Stromal cell of bone marrow (primary cell): ENCODE results near the gene RPUSD4.

Source experiments
- DNase-seq: peaks from one replicate; pipeline ENCODE4 v3.0.0-alpha.2; 2012; ENCODE audit warnings: low read depth

Gene RPUSD4

GRCh38 chr11:126156814-126157213 is 54.6 kb downstream of the RPUSD4 start:
- DNase-seq, result no peak

DNA sequence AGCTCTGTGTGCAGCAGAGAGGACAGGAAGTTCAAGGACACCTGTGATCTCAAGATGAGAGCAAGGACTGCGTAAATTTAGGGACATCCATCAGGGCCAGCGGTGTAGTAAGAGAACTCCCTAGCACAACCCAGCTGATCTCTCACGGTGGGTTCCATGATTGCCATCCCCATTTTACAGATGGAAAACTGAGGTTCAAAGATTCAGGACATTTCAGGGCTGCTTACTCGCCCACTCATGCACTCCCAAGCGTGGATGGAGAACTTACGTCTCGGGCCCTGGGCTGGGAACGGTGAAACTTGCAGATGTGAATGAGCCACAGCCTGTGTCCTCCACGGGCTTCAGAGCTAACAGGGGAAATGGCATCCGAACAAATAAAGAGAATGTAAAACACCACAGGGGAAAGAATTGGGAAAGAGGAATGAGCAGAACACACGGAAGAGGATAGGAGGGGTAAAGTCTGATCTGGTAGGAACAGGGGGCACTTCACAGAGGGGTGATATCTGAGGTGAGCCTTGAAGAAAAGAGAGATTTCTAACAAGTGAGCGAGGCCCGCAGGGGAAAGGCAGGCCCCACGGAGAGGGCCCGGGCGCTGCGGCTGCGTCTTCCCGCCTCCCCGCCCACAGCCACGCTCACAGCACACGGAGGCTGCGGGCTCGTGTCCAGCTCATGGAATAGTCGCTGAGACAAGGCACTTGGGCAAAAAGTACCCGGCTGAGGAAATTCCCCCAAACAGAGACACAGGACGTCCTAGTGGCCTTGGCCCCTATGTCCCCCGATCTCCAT is 55.9 kb downstream of the RPUSD4 start:
- no peak for DNase-seq

DNA sequence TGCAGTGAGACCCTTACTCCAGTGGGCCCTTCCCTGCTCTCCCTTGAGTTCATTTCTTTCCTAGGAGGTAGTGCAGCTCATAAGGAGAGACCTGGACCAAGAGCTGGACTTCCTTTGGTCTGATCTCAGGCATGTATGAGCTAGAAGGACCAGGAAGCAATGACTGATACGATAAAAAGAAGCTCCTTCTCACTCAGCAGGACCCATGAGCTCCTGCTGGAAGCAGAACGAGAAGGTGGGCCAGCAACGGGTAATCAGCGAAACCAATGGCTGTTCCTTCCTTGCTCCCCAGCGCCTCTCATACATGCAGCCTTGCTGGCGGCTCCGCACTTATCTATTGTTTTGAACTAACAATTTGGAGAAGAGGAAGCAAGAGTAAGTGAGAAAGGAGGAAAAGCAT is 56.8 kb downstream of the RPUSD4 start:
- no peak for DNase-seq

DNA sequence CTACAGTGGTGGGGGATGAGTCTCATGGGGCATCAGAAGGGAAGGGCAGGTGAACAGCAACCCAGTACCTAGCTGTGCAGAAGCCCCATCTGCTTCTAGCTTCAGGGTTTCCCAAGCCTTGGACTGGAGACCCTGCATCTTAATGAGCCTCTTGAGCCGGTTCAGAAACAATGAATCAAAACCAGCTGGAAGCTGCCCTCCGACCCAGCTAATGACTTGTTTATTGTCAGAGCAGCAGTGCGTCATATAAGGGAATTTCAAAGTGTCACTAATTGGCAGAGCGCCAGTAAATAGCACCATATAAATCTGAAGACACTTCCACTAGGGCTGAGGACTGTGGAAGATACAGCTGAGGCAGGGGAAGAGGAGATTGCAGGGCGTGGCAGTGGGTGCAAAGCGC is 57.5 kb downstream of the RPUSD4 start:
- DNase-seq, result no peak

GRCh38 chr11:126153006-126153405 is 58.4 kb downstream of the RPUSD4 start:
- DNase-seq, result no peak

DNA sequence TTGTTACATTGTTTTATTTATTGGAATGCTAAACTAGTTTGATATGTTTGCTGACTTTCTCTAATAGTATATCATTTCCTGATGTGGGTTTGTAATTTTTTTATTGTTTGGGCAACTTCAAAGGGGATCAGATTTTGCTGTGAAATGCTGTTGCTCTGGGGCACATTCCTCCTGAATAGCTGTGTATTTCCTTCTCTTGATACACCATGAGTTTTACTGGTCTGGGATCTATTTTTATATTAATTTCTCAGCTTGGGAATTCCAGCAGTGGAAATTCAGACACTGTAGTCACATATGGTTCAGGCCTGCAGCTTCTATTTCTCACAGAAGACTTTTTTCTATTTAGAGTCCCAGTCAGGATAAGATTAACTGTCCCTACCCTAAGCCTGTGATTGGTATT is 58.9 kb downstream of the RPUSD4 start:
- DNase-seq, result no peak

DNA sequence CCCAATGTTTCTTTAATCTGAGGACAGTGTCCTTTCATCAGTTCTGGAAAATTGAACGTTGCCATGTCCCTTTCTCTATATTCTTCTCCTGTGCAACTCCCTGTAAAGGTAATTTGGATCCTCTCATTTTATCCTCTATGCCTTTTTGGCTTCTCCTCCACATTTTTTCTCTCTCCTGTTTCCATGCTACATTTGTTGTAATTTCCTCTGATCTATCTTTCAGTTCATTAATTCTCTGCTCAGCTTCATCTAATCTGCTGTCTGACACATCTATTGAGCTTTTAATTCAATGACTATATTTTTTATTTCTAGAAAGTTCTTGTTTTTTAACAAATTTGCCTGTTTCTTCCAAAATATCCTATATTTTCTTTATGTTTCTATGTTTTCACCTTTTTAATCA is 59.3 kb downstream of the RPUSD4 start:
- no peak for DNase-seq
